Suppressor macrophage treated with lipopolysaccharide for 1 hour (primary cell): ENCODE measurements around the gene CNDP1.
A peak's percentile ranks its signal among the peaks of the same experiment; 100 is the strongest.
"Not testable (repeated sequence)": the region's sequence is repeated elsewhere in the genome, so short reads cannot be mapped to it uniquely, and the experiment has no call there.

Experiments used
- DNase-seq, 3 donors: peaks; one replicate each; pipeline ENCODE4 v3.0.0-alpha.2; 2020 to 2022

Gene CNDP1

DNA sequence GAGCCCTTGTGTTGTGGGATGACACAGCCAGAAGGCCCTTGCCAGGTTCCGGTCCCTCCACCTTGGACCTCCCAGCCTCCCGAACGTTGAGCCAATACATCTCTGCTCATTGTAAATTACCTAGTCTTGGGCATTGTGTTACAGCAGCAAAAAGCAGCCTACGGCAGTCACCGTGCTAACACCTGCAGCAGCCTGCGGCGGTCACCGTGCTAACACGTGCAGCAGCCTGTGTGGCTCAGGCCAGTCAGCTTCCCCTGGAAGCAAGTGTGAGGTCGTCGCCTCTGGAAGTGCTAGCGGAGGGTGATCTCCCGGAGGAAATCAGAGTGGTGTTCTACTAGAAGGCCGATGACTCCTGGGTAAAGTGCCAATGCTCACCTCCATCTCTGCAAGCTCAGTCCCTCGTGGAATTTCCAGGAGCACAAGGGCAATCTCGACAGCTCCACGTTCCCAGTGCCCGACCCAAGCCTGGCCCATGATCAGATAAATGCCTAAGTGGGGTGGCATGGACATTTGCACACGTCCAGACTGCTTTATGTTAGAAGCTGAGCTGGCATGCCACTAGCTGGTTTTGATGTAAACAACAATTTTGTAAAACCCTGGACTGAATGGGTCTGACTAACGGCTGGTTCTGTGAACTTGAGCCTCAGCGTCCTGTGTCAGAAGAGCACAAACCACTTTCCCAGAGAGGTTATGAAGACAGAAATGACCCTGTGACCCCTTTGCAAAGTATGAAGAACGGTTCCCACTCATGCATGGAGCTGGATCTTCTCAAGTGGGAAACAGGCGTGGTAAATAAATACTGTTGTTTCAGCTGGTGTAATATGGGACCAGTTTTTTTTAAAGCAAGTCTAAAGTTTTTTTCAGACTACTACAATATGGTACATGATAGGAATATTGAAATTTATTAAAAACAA is 11.4 kb upstream of the CNDP1 start:
- no peak for DNase-seq

DNA sequence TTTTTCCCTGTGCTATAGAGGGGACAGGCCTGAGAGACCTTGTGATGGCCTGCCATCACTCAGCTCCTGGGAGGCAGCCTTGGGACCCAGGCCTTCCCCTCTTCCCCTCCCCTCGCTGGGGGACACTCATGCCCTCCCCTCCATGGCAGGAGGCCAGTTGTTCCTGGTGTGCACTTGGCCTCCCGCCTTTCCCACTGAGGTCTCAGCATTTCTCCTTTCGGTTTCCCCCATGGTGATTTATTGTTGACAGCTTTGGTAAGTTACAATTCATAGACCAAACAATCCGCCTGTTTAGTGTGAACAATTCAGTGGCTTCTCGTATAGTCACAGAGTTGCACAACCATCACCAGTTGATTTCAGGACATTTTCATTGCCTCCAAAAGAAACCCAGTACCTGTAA is 10.2 kb upstream of the CNDP1 start:
- peak; percentile 52 to 59 (median 59) for DNase-seq

GRCh38 chr18:74524915-74525314 is 9.4 kb upstream of the CNDP1 start:
- DNase-seq = not testable (repeated sequence)

DNA sequence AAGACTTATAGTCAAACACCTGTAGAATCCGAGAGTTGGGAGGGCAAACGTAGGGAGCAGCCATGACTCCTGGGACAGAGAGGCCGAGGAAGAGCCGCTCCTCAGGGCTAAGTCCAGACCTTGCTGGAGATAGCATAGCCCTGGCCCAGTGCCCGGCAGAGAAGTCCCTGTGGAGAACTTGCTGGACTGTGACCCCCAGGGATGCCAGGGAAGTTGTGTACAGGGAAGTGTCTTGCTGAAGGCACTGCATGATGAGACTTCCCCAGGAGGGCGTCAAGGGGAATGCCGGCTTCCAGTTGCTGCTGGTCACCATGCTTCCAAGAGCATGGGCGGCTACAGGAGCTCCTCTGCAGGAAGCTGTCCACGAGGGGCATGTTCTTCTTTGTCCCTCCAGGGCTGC is 8.6 kb upstream of the CNDP1 start:
- peak in 2 of 3 donors; percentile 11 to 41 for DNase-seq

DNA sequence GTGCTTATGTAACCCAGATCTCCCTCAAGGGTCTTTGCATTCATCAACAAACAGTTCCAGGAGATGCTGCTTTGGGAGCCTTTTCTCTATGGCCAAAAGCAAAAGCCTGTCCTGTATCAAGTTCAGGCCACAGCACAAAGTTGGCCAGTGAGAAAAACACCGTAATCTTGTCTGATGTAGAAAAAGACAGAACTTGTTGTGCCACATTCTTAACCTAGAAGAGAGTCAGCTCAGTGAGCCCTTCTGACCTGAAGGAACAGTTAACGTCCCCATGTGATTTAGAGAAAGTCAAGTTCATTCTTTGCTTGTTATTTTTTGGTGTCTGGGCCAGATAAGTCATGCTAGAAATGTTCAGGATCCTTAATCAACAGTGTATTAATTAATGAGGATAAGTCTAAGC is 7.8 kb upstream of the CNDP1 start:
- DNase-seq = no peak

- no peak for DNase-seq
Observed at GRCh38 chr18:74528478-74528877, 5.8 kb upstream of the CNDP1 start.

DNA sequence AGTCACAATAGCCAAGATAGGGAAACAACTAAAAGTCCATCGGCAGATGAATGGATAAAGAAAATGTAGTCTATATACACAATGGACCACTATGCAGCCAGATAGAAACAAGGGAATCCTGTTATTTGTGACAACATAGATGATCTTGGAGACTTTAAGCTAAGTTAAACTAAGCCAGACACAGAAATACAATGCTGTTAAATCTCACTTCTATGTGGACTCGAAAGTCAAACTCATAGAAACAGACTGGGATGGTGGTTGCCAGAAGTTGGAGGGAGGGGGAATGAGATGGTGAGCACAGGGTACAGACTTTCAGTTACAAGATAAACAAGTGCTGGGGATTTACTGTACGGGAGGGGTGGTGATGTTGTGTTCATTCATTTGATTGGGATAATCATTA is 5.4 kb upstream of the CNDP1 start:
- no peak for DNase-seq

DNA sequence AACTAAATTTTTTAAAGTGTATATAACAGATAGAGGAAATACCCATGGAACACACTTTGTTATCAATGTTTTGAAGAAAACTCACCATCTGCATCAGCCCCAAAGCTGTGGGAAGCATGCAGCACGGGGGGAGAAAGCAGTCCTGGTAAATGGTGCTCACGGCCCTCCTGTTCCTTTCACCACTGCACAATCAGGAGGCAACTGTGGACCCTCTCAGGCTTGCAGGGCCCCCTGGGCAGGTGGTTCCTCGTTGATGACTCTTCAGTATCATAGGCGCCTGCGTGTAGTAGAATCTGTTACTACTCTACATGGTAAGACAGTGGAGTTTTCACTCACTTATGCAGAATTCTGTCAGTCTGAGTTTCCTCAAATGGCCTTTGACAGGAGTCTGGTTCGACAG is 4.9 kb upstream of the CNDP1 start:
- no peak for DNase-seq

DNA sequence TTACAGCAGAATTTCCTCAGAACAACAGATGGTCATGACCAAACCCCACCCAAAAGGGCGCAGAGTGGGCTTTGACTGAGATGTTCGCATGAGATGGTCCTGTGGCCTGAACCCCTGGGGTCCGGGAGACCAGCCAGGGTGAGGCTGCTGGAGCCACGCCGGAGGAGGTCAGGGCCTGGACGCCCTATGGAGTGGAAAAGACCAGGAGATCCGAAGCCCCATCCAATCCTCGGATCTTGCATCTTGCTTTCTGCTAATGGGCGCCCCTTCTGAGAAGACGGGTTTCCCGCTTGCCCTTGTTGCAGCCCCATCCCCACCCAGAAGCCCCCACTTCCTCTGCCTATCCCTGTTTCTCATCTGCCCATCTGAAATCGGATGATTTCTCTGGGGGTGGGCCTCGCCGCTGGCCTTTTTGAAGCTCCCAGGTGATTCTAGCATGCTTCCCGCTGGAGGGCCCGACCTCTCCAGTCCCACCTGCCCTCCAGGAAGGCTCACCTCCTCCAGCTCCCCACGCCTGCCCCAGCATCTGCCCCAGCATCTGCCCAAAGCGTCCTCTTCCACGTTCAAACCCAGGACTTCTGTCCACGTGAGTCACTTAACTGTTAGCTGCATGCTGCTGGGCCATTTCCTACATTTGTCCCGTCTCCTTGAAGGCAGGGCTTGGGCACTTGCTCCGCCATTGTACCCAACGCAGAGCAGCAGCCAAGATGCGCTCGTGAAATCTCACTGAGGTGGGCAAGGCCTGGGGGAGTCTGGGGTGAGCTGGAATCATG is 4.3 kb upstream of the CNDP1 start:
- DNase-seq = no peak

- no peak for DNase-seq
Observed at GRCh38 chr18:74530584-74530862, 3.8 kb upstream of the CNDP1 start.

GRCh38 chr18:74531043-74531442 is 3.3 kb upstream of the CNDP1 start:
- no peak for DNase-seq

GRCh38 chr18:74532511-74533025 is 1.7 kb upstream of the CNDP1 start:
- DNase-seq = no peak

- no peak for DNase-seq
Observed at GRCh38 chr18:74533666-74534065, 634 bp upstream of the CNDP1 start.

DNA sequence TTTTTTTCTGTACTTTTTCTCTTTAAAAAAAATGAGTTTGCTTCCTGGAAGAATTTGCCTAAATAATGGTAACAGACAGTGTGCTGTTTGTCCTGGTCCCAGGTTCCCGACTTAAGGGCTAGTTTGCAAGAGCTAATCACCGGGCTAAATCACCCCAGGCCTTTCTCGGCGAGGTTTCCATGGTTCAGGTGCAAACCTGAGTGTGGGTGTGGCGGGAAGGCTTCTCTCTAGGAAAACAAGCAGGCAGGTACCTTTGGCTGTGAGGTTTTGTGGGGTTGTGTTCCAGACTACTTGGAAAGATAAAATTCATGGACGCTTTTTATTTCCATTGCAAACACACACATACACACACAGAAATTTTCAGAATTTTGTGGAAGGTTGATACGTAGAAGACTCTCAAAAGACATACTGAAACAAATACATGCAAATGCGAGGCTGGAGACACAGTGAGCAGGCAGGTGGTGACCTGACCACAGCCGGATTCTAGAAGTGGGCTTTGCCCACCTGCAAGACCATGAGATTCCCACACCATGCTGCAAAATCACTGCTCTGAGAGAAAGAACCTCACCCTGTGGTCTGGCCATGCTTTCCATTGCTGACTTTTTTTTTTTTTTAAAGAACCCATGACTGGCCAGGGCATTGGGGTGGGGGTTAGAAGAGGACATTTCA is 815 bp downstream of the CNDP1 start:
- DNase-seq = no peak

GRCh38 chr18:74539289-74539688 is 5.0 kb downstream of the CNDP1 start:
- no peak for DNase-seq

DNA sequence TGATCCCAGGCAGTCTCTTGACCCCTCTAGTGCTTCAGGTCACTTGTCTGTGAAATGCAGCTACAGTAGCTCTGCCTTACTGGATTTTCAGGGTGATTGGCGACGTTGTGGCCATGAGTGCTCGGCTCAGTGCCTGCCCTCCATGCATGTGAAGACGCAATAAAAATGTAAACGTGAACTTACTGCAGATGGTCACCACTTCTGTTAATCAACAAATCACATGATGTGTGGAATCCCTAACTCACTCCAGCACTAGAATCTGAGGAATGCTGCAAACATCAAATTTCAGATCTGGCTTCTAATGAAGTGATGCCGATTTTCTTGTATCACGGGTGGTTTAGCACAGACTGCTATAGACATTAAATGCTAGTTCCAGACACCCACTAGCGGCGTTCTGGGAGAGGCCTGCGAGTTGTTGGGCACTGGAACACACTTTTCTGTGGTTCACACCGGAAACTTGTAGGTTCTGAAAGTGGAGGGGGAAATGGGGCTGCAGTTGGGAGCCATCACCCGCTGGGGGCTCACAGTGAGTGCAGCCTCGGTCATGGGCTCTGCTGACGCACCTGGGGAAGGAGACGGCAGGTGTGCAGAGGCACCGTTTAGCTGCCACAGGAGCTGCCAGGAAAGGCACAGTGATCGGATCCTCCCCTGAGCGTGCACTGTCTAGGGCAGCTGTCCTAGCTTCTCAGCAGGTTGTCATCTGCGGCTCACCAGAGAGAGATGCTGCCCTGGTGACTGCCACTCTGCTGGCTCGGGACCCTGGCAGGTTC is 6.5 kb downstream of the CNDP1 start:
- no peak for DNase-seq

DNA sequence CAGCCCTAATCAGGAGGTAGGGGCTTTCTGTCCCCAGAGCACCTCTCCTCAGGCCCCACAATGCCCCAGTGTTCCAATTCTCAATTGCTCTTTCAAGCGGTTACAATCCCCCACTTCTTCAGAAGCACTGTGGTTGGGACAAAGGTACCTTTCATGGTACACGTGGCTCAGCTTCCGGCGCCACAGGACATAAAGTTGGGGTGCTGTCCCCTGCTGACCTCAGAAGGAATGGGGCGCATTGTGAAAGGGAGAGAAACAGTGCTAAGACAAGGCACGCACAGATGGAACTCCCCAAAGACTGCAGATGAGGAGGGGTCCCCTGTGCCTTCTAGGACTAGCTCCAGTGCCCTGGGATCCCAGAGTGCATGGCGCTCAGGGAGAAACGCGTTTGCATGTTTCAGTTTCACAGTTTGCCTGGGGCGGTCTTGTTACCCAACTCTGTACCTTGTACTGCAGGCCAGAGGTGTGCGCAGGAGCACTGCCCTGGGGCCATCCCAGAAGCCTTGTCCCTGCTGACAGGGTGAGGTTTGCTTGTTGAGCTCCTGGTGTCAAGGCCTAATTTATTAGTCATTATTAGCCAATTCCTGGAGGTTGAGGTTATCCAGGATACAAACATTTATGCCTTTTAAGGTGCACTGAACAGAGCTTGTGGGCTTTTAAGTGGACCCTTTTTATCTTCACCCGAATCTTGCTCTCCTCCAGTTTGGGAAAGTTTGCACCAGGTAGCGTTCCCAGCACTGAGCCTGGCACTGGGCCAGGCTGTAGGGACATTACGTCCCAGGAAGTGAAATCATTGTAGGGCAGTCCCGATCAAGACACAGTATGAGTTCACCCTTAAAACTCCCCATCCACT is 7.6 kb downstream of the CNDP1 start:
- DNase-seq = peak in 2 of 3 donors; percentile 26 to 27

GRCh38 chr18:74544898-74545297 is 10.6 kb downstream of the CNDP1 start:
- DNase-seq = no peak

DNA sequence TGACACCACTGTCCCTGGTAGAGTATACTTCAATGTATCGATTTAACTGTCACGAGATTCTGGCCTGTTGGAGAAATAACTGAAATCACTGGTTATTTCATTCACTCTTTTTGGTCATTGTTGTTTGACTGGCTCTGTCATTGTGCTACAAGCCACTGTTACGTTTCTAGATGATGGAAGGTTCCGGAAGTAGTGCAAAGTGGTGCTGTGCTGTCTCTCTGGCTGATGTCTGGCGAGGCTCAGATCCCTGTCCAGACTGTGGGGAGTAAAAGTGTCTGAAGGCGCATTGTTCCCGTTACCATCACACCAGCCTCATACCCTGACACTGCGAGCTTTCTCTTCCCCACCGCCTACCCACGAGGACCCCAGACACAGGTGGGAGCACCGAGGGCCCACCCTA is 11.7 kb downstream of the CNDP1 start:
- no peak for DNase-seq

DNA sequence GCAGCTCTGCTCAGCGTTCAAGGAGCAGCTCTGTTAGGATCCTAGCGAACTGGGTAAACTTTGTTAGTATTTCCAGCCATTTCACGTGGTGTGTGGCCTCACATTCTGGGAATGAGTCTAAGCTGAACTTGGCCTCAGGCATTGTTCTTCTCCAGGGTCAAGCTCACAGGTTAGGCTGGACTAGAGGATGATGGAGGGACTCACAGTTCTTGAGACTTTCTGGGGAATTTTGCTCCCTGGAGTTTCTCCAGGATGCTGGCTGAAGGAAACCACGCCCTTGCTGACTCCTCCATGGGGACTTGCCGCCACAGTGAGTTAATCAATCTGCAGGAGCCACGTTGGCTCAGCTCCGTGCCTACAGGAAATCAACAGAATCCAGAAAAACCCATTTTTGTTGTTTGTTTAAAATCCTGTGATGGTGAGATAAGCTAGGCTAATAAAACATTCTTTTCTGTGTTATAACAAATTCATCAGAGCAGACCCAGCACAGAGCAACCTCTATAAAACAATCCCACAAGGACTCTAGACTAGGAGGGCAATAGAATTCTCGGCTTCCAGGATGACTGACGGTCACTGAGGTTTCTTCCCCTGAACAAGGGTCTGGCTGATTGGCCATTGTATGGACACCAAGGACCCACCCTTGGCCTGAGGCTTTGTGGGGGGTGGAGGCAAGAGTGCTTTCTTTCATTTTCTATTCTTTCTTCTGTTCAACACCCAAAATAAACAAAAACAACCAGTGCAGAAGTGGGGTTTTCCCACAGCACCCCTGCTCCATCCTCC is 12.6 kb downstream of the CNDP1 start:
- peak; percentile 38 to 53 (median 44) for DNase-seq

DNA sequence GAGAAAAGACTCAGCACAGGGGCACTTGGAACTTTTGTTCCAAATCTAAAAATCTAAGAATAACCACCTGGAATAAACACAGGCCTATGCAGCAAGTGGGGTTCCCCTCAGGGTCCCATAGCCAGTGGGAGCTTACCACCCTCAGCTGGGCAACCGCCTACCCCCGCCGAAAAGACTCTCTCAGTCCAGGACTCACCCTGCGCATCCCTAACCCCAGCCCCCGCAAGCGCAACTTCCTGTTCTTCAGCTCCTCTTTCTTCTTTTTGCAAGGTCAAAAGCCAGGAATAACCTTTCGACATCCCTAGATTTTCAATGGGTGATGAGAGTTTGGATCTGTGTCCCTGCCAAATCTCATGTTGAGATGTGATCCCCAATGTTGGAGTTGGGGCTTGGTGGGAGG is 13.6 kb downstream of the CNDP1 start:
- DNase-seq = no peak
